Calu3 (cell line): ENCODE data around the gene GTF3C1. TPM values are rescaled to one million over a fixed set of nuclear protein-coding genes. Genes with fewer than 3 reads are reported as not detected.

ENCODE experiments used
- BruUV-seq: library from RNA; stranded (reverse); fragments of 400-500 nt; replicated peaks from 2 replicates; lab custom pipeline; 2021; lab: Mats Ljungman, UMichigan
- CTCF ChIA-PET: fragments of 300-600 bp; sonication (Branson Sonifier 250); formaldehyde crosslinking; loops from one replicate; lab custom pipeline; 2022; ENCODE audit warnings: antibody characterized with exemption; lab: Charles Lee
- DNase-seq: peaks from one replicate; pipeline ENCODE4 v3.0.0; 2022
- H3K27ac Mint-ChIP-seq: one replicate; pipeline ENCODE4 v1.8.0; 2022; ENCODE audit warnings: mixed read lengths; ENCODE audit not compliant: unreplicated experiment
- H3K27me3 Mint-ChIP-seq: one replicate; pipeline ENCODE4 v1.8.0; 2022; ENCODE audit warnings: mixed read lengths; ENCODE audit not compliant: unreplicated experiment
- H3K36me3 Mint-ChIP-seq: one replicate; pipeline ENCODE4 v1.8.0; 2022; ENCODE audit warnings: mild to moderate bottlenecking, moderate library complexity, mixed read lengths; ENCODE audit not compliant: insufficient read depth, unreplicated experiment
- H3K4me1 Mint-ChIP-seq: one replicate; pipeline ENCODE4 v1.8.0; 2022; ENCODE audit warnings: mild to moderate bottlenecking, low read depth, mixed read lengths; ENCODE audit not compliant: unreplicated experiment
- H3K4me3 Mint-ChIP-seq: one replicate; pipeline ENCODE4 v1.8.0; 2022; ENCODE audit warnings: mild to moderate bottlenecking, low read depth, moderate library complexity, mixed read lengths; ENCODE audit not compliant: unreplicated experiment
- H3K9me3 Mint-ChIP-seq: one replicate; pipeline ENCODE4 v1.8.0; 2022; ENCODE audit warnings: low read depth, mixed read lengths; ENCODE audit not compliant: unreplicated experiment
- intact Hi-C: fragments of 100-400 bp; cut with micrococcal nuclease; formaldehyde crosslinking; loops from one replicate; pipeline ENCODE4 v1.10.0; 2022; ENCODE audit not compliant: unreplicated experiment
- total RNA-seq: library from RNA; stranded (reverse); gene quantifications from 2 replicates; pipeline ENCODE4 v1.2.3, GENCODE V29; 2022
- TF ChIP-seq, protein P1 (sequence below): fragments of 200-600 bp; IDR thresholded peaks from one replicate; pipeline ENCODE4 v1.8.0; 2022; ENCODE audit warnings: antibody characterized with exemption; ENCODE audit not compliant: unreplicated experiment

GTF3C1 gene
- total RNA-seq, 1 experiment from 2014 or later, result 90.9 TPM

GRCh38 chr16:27531186-27531585, 18.5 kb downstream of the GTF3C1 start:
- CTCF ChIA-PET, result interaction anchor here (1.7 kb wide), 1 partner anchor 14 kb away, joined by 5 read pairs; no protein-coding TSS in a partner anchor
- Mint-ChIP-seq H3K36me3 (peaks cover 68% of the 10 kb centered on the region), H3K27me3 (no peaks in the 10 kb centered on the region), H3K4me3 (no peak overlapping the region), H3K9me3 (no peaks in the 10 kb centered on the region), H3K27ac (no peak overlapping the region), H3K4me1 (no peaks in the 10 kb centered on the region)
- TF ChIP-seq, protein P1, sequence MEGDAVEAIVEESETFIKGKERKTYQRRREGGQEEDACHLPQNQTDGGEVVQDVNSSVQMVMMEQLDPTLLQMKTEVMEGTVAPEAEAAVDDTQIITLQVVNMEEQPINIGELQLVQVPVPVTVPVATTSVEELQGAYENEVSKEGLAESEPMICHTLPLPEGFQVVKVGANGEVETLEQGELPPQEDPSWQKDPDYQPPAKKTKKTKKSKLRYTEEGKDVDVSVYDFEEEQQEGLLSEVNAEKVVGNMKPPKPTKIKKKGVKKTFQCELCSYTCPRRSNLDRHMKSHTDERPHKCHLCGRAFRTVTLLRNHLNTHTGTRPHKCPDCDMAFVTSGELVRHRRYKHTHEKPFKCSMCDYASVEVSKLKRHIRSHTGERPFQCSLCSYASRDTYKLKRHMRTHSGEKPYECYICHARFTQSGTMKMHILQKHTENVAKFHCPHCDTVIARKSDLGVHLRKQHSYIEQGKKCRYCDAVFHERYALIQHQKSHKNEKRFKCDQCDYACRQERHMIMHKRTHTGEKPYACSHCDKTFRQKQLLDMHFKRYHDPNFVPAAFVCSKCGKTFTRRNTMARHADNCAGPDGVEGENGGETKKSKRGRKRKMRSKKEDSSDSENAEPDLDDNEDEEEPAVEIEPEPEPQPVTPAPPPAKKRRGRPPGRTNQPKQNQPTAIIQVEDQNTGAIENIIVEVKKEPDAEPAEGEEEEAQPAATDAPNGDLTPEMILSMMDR, result no peak
- no peak for DNase-seq
- no TSS peak for BruUV-seq
- intact Hi-C loops, result no loop called here

DNA sequence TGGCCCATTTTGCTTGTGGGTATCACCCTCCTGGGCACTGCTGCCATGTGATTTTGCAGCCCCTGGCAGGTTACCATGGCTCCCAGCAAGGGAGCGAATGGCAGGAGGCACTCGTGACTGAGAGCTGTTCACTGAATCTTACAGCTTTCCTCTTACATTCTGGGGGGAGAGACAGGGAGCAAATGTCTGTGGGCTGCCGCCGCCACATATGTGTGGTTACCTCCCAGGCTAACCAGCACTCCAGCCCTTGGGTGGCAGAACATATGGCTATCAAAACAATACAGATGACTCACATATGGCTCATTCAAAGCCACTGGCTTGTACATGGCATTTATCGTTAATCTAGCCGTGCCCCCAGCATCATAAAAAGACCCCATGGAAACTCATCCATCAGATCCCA, 19.8 kb downstream of the GTF3C1 start:
- H3K9me3 Mint-ChIP-seq, result no peaks in the 10 kb centered on the region
- BruUV-seq, result no TSS peak
- no peaks in the 10 kb centered on the region for H3K27me3 Mint-ChIP-seq
- H3K4me1 Mint-ChIP-seq, result no peaks in the 10 kb centered on the region
- TF ChIP-seq, protein P1, result no peak
- CTCF ChIA-PET, result no interaction called here
- no peak for DNase-seq
- H3K36me3 Mint-ChIP-seq, result peaks cover 62% of the 10 kb centered on the region
- intact Hi-C loops, result no loop called here
- no peak overlapping the region for H3K27ac Mint-ChIP-seq
- H3K4me3 Mint-ChIP-seq, result no peak overlapping the region

GRCh38 chr16:27528294-27528693, 21.4 kb downstream of the GTF3C1 start:
- no peak for DNase-seq
- no peaks in the 10 kb centered on the region for H3K27me3 Mint-ChIP-seq
- H3K4me3 Mint-ChIP-seq, result no peak overlapping the region
- TF ChIP-seq, protein P1, result no peak
- H3K9me3 Mint-ChIP-seq, result no peaks in the 10 kb centered on the region
- intact Hi-C loops, result no loop called here
- no TSS peak for BruUV-seq
- CTCF ChIA-PET, result no interaction called here
- H3K36me3 Mint-ChIP-seq, result peaks cover 55% of the 10 kb centered on the region
- H3K27ac Mint-ChIP-seq, result no peak overlapping the region
- no peaks in the 10 kb centered on the region for H3K4me1 Mint-ChIP-seq

DNA sequence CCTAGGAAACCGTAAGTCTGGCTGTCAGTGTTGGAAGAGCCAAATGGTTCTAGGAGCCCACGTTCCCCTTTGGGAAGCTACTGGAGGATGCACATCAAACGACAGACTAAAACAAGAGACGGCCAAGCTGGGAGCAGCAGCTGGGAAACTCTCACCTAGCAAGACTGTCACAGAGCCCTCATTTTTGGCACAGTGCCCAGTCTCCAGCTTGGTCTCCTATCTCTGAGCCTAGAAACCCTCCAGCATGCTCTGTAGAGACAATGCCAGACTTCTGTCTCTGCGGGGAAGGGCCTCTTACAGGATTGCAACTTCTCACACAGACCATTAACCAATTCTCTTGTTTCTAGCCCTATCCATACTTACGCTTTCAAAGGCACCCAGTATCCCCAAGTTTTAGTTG, 23.5 kb downstream of the GTF3C1 start:
- DNase-seq, result no peak
- TF ChIP-seq, protein P1, result no peak
- no peaks in the 10 kb centered on the region for H3K27me3 Mint-ChIP-seq
- no peaks in the 10 kb centered on the region for H3K4me1 Mint-ChIP-seq
- no peak overlapping the region for H3K4me3 Mint-ChIP-seq
- no peaks in the 10 kb centered on the region for H3K9me3 Mint-ChIP-seq
- BruUV-seq, result no TSS peak
- CTCF ChIA-PET, result no interaction called here
- intact Hi-C loops, result no loop called here
- H3K36me3 Mint-ChIP-seq, result peaks cover 47% of the 10 kb centered on the region
- H3K27ac Mint-ChIP-seq, result no peak overlapping the region
